ENCODE results near the gene CELF2. TPM values are rescaled to one million over a fixed set of nuclear protein-coding genes. Genes with fewer than 3 reads are reported as not detected.

The CELF2 gene
- total and polyA plus RNA-seq, 9 of the 15 experiments (the other 6 are each of a cell fraction or from before 2014, with no cell fraction given) = 4.0 to 20.3 (median 11.1) TPM

DNA sequence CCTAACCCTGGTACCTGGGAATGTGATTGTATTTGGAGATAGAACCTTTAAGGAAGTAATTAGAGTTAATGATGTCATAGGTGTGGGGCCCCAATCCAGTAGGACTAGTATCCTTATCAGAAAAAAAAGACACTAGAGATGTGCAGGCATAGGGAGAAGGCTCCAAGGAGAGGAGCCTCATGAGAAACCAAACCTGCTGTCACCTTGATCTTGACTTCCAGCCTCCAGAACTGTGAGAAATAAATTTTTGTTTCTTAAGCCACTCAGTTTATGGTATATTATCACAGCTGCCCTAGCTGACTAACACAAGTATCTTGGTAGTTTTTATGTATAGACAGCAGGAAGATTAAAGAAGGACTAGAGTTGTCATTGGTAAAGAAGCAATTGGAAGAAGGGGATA lies 23.9 kb upstream of the CELF2 start (continued):
- TF ChIP-seq, protein P1, sequence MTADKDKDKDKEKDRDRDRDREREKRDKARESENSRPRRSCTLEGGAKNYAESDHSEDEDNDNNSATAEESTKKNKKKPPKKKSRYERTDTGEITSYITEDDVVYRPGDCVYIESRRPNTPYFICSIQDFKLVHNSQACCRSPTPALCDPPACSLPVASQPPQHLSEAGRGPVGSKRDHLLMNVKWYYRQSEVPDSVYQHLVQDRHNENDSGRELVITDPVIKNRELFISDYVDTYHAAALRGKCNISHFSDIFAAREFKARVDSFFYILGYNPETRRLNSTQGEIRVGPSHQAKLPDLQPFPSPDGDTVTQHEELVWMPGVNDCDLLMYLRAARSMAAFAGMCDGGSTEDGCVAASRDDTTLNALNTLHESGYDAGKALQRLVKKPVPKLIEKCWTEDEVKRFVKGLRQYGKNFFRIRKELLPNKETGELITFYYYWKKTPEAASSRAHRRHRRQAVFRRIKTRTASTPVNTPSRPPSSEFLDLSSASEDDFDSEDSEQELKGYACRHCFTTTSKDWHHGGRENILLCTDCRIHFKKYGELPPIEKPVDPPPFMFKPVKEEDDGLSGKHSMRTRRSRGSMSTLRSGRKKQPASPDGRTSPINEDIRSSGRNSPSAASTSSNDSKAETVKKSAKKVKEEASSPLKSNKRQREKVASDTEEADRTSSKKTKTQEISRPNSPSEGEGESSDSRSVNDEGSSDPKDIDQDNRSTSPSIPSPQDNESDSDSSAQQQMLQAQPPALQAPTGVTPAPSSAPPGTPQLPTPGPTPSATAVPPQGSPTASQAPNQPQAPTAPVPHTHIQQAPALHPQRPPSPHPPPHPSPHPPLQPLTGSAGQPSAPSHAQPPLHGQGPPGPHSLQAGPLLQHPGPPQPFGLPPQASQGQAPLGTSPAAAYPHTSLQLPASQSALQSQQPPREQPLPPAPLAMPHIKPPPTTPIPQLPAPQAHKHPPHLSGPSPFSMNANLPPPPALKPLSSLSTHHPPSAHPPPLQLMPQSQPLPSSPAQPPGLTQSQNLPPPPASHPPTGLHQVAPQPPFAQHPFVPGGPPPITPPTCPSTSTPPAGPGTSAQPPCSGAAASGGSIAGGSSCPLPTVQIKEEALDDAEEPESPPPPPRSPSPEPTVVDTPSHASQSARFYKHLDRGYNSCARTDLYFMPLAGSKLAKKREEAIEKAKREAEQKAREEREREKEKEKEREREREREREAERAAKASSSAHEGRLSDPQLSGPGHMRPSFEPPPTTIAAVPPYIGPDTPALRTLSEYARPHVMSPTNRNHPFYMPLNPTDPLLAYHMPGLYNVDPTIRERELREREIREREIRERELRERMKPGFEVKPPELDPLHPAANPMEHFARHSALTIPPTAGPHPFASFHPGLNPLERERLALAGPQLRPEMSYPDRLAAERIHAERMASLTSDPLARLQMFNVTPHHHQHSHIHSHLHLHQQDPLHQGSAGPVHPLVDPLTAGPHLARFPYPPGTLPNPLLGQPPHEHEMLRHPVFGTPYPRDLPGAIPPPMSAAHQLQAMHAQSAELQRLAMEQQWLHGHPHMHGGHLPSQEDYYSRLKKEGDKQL (CRISPR knock-in tag; IDR thresholded peaks at IDR 0.05; ENCODE audit: borderline replicate concordance) = no peak
- TF ChIP-seq, protein P2, sequence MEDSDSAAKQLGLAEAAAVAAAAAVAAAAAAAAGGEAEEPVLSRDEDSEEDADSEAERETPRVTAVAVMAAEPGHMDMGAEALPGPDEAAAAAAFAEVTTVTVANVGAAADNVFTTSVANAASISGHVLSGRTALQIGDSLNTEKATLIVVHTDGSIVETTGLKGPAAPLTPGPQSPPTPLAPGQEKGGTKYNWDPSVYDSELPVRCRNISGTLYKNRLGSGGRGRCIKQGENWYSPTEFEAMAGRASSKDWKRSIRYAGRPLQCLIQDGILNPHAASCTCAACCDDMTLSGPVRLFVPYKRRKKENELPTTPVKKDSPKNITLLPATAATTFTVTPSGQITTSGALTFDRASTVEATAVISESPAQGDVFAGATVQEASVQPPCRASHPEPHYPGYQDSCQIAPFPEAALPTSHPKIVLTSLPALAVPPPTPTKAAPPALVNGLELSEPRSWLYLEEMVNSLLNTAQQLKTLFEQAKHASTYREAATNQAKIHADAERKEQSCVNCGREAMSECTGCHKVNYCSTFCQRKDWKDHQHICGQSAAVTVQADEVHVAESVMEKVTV (CRISPR knock-in tag; IDR thresholded peaks at IDR 0.05) = no peak
- TF ChIP-seq, protein P3, sequence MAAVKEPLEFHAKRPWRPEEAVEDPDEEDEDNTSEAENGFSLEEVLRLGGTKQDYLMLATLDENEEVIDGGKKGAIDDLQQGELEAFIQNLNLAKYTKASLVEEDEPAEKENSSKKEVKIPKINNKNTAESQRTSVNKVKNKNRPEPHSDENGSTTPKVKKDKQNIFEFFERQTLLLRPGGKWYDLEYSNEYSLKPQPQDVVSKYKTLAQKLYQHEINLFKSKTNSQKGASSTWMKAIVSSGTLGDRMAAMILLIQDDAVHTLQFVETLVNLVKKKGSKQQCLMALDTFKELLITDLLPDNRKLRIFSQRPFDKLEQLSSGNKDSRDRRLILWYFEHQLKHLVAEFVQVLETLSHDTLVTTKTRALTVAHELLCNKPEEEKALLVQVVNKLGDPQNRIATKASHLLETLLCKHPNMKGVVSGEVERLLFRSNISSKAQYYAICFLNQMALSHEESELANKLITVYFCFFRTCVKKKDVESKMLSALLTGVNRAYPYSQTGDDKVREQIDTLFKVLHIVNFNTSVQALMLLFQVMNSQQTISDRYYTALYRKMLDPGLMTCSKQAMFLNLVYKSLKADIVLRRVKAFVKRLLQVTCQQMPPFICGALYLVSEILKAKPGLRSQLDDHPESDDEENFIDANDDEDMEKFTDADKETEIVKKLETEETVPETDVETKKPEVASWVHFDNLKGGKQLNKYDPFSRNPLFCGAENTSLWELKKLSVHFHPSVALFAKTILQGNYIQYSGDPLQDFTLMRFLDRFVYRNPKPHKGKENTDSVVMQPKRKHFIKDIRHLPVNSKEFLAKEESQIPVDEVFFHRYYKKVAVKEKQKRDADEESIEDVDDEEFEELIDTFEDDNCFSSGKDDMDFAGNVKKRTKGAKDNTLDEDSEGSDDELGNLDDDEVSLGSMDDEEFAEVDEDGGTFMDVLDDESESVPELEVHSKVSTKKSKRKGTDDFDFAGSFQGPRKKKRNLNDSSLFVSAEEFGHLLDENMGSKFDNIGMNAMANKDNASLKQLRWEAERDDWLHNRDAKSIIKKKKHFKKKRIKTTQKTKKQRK (IDR thresholded peaks at IDR 0.05; ENCODE audit: borderline replicate concordance, low read depth, low read length) = no peak
- TF ChIP-seq, protein P4, sequence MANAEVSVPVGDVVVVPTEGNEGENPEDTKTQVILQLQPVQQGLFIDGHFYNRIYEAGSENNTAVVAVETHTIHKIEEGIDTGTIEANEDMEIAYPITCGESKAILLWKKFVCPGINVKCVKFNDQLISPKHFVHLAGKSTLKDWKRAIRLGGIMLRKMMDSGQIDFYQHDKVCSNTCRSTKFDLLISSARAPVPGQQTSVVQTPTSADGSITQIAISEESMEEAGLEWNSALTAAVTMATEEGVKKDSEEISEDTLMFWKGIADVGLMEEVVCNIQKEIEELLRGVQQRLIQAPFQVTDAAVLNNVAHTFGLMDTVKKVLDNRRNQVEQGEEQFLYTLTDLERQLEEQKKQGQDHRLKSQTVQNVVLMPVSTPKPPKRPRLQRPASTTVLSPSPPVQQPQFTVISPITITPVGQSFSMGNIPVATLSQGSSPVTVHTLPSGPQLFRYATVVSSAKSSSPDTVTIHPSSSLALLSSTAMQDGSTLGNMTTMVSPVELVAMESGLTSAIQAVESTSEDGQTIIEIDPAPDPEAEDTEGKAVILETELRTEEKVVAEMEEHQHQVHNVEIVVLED (CRISPR knock-in tag; IDR thresholded peaks at IDR 0.05) = no peak
- TF ChIP-seq, protein P5, sequence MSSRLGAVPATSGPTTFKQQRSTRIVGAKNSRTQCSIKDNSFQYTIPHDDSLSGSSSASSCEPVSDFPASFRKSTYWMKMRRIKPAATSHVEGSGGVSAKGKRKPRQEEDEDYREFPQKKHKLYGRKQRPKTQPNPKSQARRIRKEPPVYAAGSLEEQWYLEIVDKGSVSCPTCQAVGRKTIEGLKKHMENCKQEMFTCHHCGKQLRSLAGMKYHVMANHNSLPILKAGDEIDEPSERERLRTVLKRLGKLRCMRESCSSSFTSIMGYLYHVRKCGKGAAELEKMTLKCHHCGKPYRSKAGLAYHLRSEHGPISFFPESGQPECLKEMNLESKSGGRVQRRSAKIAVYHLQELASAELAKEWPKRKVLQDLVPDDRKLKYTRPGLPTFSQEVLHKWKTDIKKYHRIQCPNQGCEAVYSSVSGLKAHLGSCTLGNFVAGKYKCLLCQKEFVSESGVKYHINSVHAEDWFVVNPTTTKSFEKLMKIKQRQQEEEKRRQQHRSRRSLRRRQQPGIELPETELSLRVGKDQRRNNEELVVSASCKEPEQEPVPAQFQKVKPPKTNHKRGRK (tag; IDR thresholded peaks at IDR 0.05) = no peak
- no peak for TF ChIP-seq DDX20 (tag; IDR thresholded peaks at IDR 0.05; ENCODE audit: low read depth)

Measured in K562 (cell line).